ENCODE measurements around the gene WASHC3. TPM values are rescaled to one million over a fixed set of nuclear protein-coding genes. Genes with fewer than 3 reads are reported as not detected.
A peak's percentile ranks its signal among the peaks of the same experiment; 100 is the strongest.

WASHC3 gene
- total RNA-seq, 1 experiment from 2014 or later: 24.9 TPM

DNA sequence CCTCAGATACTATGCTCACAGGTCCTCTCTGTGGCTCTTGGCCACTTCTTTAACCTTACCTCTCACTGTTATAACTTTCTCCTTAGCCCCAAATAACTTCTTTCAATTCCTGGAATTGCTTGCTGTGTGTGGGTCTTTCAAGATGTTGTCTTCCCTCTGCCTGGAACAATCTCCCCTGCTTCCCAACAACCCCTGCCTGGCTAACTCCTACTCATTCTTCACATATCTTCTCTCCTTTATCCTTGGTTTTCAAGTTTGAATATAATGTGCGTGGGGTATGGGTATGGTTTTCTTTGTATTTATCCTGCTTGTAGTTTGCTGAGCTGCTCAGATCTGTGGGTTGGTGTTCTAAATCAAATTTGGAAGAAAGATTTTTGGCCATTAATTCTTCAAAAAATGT, 2.7 kb upstream of the WASHC3 start:
- CTCF ChIA-PET: no interaction called here
- Histone ChIP-seq H3K4me2 (ENCODE audit: low read length) (no peak overlapping the region), H3K36me3 (ENCODE audit: low read depth, low read length) (no peaks in the 10 kb centered on the region), H4K20me1 (ENCODE audit: low read length) (no peaks in the 10 kb centered on the region), H3K79me2 (ENCODE audit: low read length) (no peaks in the 10 kb centered on the region), H3K4me3 (ENCODE audit: low read length) (no peak overlapping the region), H3F3A (ENCODE audit: low read length, unreplicated experiment) (no peaks in the 10 kb centered on the region), H2AFZ (ENCODE audit: low read length) (no peak overlapping the region), H3K4me1 (ENCODE audit: insufficient read depth, low read length) (peaks cover 5% of the 10 kb centered on the region; the same call in 1 of the 2 replicates), H3K9me3 (ENCODE audit: low read length) (no peaks in the 10 kb centered on the region), H3K9ac (ENCODE audit: low read length) (no peak overlapping the region), H3K27me3 (ENCODE audit: low read length) (no peaks in the 10 kb centered on the region), H3K27ac (ENCODE audit: low read length) (no peak overlapping the region), H3K9me2 (replicated peaks; ENCODE audit: low read length) (no peaks in the 10 kb centered on the region)
- intact Hi-C loops (cut with micrococcal nuclease): no loop called here
- no peak for ATAC-seq
- POLR2A ChIA-PET (ENCODE audit: unreplicated experiment): no interaction called here
- DNase-seq: no peak
- BruUV-seq (replicated peaks): no TSS peak
- TF ChIP-seq EZH2phosphoT487 (IDR thresholded peaks at IDR 0.05; ENCODE audit: borderline replicate concordance, low read length) (no peak), CTCF (conservative IDR thresholded peaks at IDR 0.05; ENCODE audit: low read depth, low read length) (no peak), EZH2 (IDR thresholded peaks at IDR 0.05; ENCODE audit: low read length, unreplicated experiment) (no peak)

DNA sequence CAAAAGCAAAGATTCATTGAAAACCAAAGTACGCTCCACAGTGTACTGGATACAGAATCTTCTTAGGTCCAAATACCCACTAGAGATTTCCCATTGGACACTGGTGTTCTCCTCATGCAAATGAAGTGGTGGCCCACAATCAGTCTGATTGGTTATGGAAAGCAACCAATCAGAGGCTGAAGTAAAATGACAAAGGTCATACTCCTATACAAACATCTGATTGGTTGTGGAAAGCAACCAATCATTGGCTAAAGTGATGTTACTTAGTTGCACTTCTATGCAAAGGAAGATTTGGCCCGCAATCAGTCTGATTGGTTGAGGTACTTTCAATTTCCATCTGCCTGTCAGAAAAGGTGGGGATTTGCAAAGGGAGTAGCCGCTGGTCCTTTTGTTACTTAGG, 1.3 kb upstream of the WASHC3 start:
- TF ChIP-seq EZH2 (IDR thresholded peaks at IDR 0.05; ENCODE audit: low read length, unreplicated experiment): no peak
- no peak for TF ChIP-seq EZH2phosphoT487 (IDR thresholded peaks at IDR 0.05; ENCODE audit: borderline replicate concordance, low read length)
- no peak for TF ChIP-seq CTCF (conservative IDR thresholded peaks at IDR 0.05; ENCODE audit: low read depth, low read length)
- Histone ChIP-seq H3K9me2 (replicated peaks; ENCODE audit: low read length) (no peaks in the 10 kb centered on the region), H3F3A (ENCODE audit: low read length, unreplicated experiment) (no peaks in the 10 kb centered on the region), H3K4me2 (ENCODE audit: low read length) (no peak overlapping the region), H2AFZ (ENCODE audit: low read length) (peak overlapping the region; percentile 99; the same call in 1 of the 2 replicates), H3K9me3 (ENCODE audit: low read length) (no peaks in the 10 kb centered on the region), H3K4me1 (ENCODE audit: insufficient read depth, low read length) (peaks cover 5% of the 10 kb centered on the region; the same call in 1 of the 2 replicates), H3K27me3 (ENCODE audit: low read length) (no peaks in the 10 kb centered on the region), H3K4me3 (ENCODE audit: low read length) (no peak overlapping the region), H3K27ac (ENCODE audit: low read length) (no peak overlapping the region), H3K36me3 (ENCODE audit: low read depth, low read length) (no peaks in the 10 kb centered on the region), H4K20me1 (ENCODE audit: low read length) (no peaks in the 10 kb centered on the region), H3K79me2 (ENCODE audit: low read length) (no peaks in the 10 kb centered on the region), H3K9ac (ENCODE audit: low read length) (no peak overlapping the region)
- ChIA-PET CTCF (no interaction called here), POLR2A (ENCODE audit: unreplicated experiment) (no interaction called here)
- ATAC-seq (no peak), DNase-seq (peak; percentile 22)
- no TSS peak for BruUV-seq (replicated peaks)
- intact Hi-C loops (cut with micrococcal nuclease): loop anchor here (2.0 kb wide), 1 partner anchor 28 kb away; no protein-coding TSS in a partner anchor

GRCh38 chr12:102062419-102062806, 622 bp upstream of the WASHC3 start:
- Histone ChIP-seq H3K36me3 (ENCODE audit: low read depth, low read length) (no peaks in the 10 kb centered on the region), H4K20me1 (ENCODE audit: low read length) (no peaks in the 10 kb centered on the region), H3K79me2 (ENCODE audit: low read length) (no peaks in the 10 kb centered on the region), H3K4me3 (ENCODE audit: low read length) (peak overlapping the region; percentile 86), H2AFZ (ENCODE audit: low read length) (peak overlapping the region; percentile 99), H3K9ac (ENCODE audit: low read length) (no peak overlapping the region), H3K9me2 (replicated peaks; ENCODE audit: low read length) (no peaks in the 10 kb centered on the region), H3K27me3 (ENCODE audit: low read length) (no peaks in the 10 kb centered on the region), H3F3A (ENCODE audit: low read length, unreplicated experiment) (no peaks in the 10 kb centered on the region), H3K4me2 (ENCODE audit: low read length) (peak overlapping the region; percentile 89), H3K4me1 (ENCODE audit: insufficient read depth, low read length) (peaks cover 5% of the 10 kb centered on the region; the same call in 1 of the 2 replicates), H3K9me3 (ENCODE audit: low read length) (no peaks in the 10 kb centered on the region), H3K27ac (ENCODE audit: low read length) (no peak overlapping the region)
- ChIA-PET CTCF (no interaction called here), POLR2A (ENCODE audit: unreplicated experiment) (no interaction called here)
- intact Hi-C loops (cut with micrococcal nuclease): loop anchor here (2.0 kb wide), 1 partner anchor 28 kb away; no protein-coding TSS in a partner anchor
- no peak for ATAC-seq
- DNase-seq: no peak
- BruUV-seq (replicated peaks): no TSS peak
- TF ChIP-seq EZH2phosphoT487 (IDR thresholded peaks at IDR 0.05; ENCODE audit: borderline replicate concordance, low read length): no peak
- no peak for TF ChIP-seq EZH2 (IDR thresholded peaks at IDR 0.05; ENCODE audit: low read length, unreplicated experiment)
- TF ChIP-seq CTCF (conservative IDR thresholded peaks at IDR 0.05; ENCODE audit: low read depth, low read length): no peak
